SH-SY5Y (cell line): Measurements from ENCODE around the gene SOX6.

ENCODE experiments used
- GATA2 ChIP-seq: IDR thresholded peaks from 2 replicates; pipeline ENCODE4 v1.6.1; 2011; ENCODE audit warnings: mild to moderate bottlenecking, low read depth, low read length
- GATA3 ChIP-seq: IDR thresholded peaks from 2 replicates; pipeline ENCODE4 v1.6.1; 2011; ENCODE audit warnings: low read depth, mild to moderate bottlenecking, low read length, moderate library complexity

DNA sequence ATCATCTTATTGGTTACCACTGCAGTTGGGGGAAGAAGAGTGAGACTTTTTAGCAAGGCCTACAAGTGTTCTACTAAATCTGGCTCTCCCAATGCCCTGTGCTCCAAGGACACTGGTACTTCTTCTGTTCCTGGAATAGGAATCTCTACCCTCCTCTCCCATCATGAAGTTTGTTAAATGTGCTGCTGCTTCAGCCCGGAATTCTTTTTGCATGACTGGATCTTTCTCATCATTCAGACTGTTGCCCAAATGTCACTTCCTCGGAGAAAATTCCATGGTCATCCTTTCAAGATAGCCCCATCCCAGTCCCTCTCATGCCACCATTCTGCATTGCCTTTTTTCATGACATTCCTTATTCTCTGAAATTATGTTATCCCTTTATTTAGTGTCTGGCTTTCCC lies 400.8 kb downstream of the SOX6 start:
- no peak for TF ChIP-seq GATA3
- no peak for TF ChIP-seq GATA2
